Cortex of kidney (tissue), 1 donor: ENCODE results near the gene UBTD2.
"Not testable (repeated sequence)": the region's sequence is repeated elsewhere in the genome, so short reads cannot be mapped to it uniquely, and the experiment has no call there.

Experiments used
- DNase-seq: peaks from one replicate; lab custom pipeline; 2025; lab: John Stamatoyannopoulos, UW

Gene UBTD2

GRCh38 chr5:172293054-172293744, 9.6 kb upstream of the UBTD2 start:
- no peak for DNase-seq

GRCh38 chr5:172291837-172292236, 8.3 kb upstream of the UBTD2 start:
- DNase-seq, result not testable (repeated sequence)

- no peak for DNase-seq
Observed at GRCh38 chr5:172288465-172288864, 4.9 kb upstream of the UBTD2 start.

- not testable (repeated sequence) for DNase-seq
Observed at GRCh38 chr5:172287140-172287539, 3.6 kb upstream of the UBTD2 start.

- DNase-seq, result no peak
Observed at GRCh38 chr5:172285226-172286143, 1.9 kb upstream of the UBTD2 start.

GRCh38 chr5:172284611-172284980, 1.0 kb upstream of the UBTD2 start:
- no peak for DNase-seq

GRCh38 chr5:172283862-172284610, 472 bp upstream of the UBTD2 start:
- peak; percentile 28 for DNase-seq

- no peak for DNase-seq
Observed at GRCh38 chr5:172282272-172283019, 1.1 kb downstream of the UBTD2 start.

- DNase-seq, result no peak
Observed at GRCh38 chr5:172281346-172281745, 2.2 kb downstream of the UBTD2 start.

GRCh38 chr5:172280929-172281328, 2.6 kb downstream of the UBTD2 start:
- DNase-seq, result no peak

- DNase-seq, result no peak
Observed at GRCh38 chr5:172280317-172280716, 3.2 kb downstream of the UBTD2 start.

- DNase-seq, result no peak
Observed at GRCh38 chr5:172278356-172278755, 5.2 kb downstream of the UBTD2 start.

GRCh38 chr5:172276214-172276613, 7.3 kb downstream of the UBTD2 start:
- DNase-seq, result no peak

GRCh38 chr5:172274951-172275753, 8.4 kb downstream of the UBTD2 start:
- DNase-seq, result no peak

- no peak for DNase-seq
Observed at GRCh38 chr5:172267943-172268342, 15.6 kb downstream of the UBTD2 start.

- DNase-seq, result no peak
Observed at GRCh38 chr5:172266676-172267092, 16.9 kb downstream of the UBTD2 start.

- DNase-seq, result no peak
Observed at GRCh38 chr5:172266071-172266675, 17.4 kb downstream of the UBTD2 start.

GRCh38 chr5:172264815-172265395, 18.7 kb downstream of the UBTD2 start:
- no peak for DNase-seq

GRCh38 chr5:172255444-172255843, 28.1 kb downstream of the UBTD2 start:
- no peak for DNase-seq

- DNase-seq, result no peak
Observed at GRCh38 chr5:172252501-172252900, 31.1 kb downstream of the UBTD2 start.
